ENCODE data around the gene TMEM156.

The TMEM156 gene

DNA sequence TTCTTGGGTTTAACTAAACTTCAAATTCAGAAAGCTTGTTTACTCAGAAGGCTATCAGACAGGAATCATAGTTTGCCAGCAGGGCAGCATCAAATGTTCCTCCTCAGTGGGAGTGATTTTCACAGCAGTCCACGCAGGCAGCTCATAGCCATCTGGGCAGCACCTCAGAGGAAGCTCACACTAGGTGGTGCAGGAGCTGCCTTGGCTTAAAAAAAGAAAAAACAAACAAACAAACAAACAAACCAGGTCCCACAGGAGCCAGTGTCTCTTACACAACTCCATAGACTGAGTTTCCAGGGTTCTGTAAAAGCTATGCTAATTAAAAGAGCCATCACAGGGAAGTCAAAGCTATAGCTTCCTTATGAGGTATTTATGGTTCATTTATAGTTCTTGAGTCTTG, 19.3 kb upstream of the TMEM156 start:
- no peak for TF ChIP-seq CTCF (IDR thresholded peaks at IDR 0.05; ENCODE audit: low read depth, low read length)
- no peak overlapping the region for H3K4me3 ChIP-seq (replicated peaks in 1 of 2; ENCODE audit: low read depth in 2 of 2, low read length in 2 of 2)
- no peak for DNase-seq (ENCODE audit: low read depth in 2 of 2)

DNA sequence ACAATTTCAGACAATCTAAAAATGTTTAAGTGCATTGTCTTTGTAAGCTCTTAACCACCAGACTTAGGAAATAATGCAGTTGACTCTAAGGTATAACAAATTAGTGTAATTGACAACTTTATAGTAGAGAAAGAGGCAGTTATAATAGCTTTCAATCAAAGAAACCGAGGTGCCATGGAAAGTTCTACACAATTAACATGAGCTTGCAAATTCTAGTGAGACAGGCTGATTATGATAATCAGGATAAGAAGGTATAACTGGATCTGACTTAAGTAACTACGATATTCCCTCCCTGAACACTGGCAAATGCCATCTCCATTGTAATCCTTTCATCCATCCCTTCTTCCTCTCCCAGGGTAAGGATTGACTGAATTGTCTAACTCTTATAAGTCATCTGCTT, 18.4 kb upstream of the TMEM156 start:
- DNase-seq (ENCODE audit: low read depth in 2 of 2) = no peak
- no peak overlapping the region for H3K4me3 ChIP-seq (replicated peaks in 1 of 2; ENCODE audit: low read depth in 2 of 2, low read length in 2 of 2)
- TF ChIP-seq CTCF (IDR thresholded peaks at IDR 0.05; ENCODE audit: low read depth, low read length) = no peak

GRCh38 chr4:39048311-39048710, 16.1 kb upstream of the TMEM156 start:
- no peak overlapping the region for H3K4me3 ChIP-seq (replicated peaks in 1 of 2; ENCODE audit: low read depth in 2 of 2, low read length in 2 of 2)
- no peak for TF ChIP-seq CTCF (IDR thresholded peaks at IDR 0.05; ENCODE audit: low read depth, low read length)
- DNase-seq (ENCODE audit: low read depth in 2 of 2) = peak in 1 of 2 donors; percentile 45

GRCh38 chr4:39047681-39048080, 15.5 kb upstream of the TMEM156 start:
- H3K4me3 ChIP-seq (replicated peaks in 1 of 2; ENCODE audit: low read depth in 2 of 2, low read length in 2 of 2) = no peak overlapping the region
- peak; percentile 42 to 56 for DNase-seq (ENCODE audit: low read depth in 2 of 2)
- TF ChIP-seq CTCF (IDR thresholded peaks at IDR 0.05; ENCODE audit: low read depth, low read length) = no peak

DNA sequence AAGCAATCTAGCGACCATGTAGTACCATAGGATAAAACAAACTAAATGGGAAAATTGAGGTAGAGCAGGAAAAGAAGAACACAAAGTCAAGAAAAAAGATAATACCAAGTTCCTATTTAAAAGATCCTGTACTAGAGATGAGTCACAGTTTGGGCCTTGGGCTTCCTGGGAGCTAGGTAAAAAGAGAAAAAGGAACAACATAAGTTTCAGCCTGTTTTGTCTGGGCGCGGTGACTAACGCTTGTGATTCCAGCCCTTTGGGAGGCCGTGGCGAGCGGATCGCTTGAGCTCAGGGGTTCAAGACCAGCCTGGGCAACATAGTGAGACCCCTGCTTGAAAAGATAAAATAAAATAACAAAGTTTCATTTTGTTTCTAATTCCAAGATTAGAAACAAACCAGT, 14.0 kb upstream of the TMEM156 start:
- DNase-seq (ENCODE audit: low read depth in 2 of 2) = peak; percentile 15 to 91
- TF ChIP-seq CTCF (IDR thresholded peaks at IDR 0.05; ENCODE audit: low read depth, low read length) = no peak
- H3K4me3 ChIP-seq (replicated peaks in 1 of 2; ENCODE audit: low read depth in 2 of 2, low read length in 2 of 2) = peak overlapping the region; percentile 58 to 62

- peak overlapping the region; percentile 58 to 62 for H3K4me3 ChIP-seq (replicated peaks in 1 of 2; ENCODE audit: low read depth in 2 of 2, low read length in 2 of 2)
- no peak for TF ChIP-seq CTCF (IDR thresholded peaks at IDR 0.05; ENCODE audit: low read depth, low read length)
- peak; percentile 40 to 77 for DNase-seq (ENCODE audit: low read depth in 2 of 2)
Measured at GRCh38 chr4:39045827-39046221, 13.6 kb upstream of the TMEM156 start.
